ENCODE data around the gene NTRK1.

- TF ChIP-seq CTCF (IDR thresholded peaks at IDR 0.05) (no peak), POLR2A (IDR thresholded peaks at IDR 0.05) (no peak)
Measured at GRCh38 chr1:156815961-156816422, 44.7 kb upstream of the NTRK1 start.

Measured in testis (tissue), 2 donors.